ENCODE measurements around the gene SH3YL1. TPM values are rescaled to one million over a fixed set of nuclear protein-coding genes. Genes with fewer than 3 reads are reported as not detected.

Gene SH3YL1
- total RNA-seq, 4 donors from 2014 or later = 14.9 to 31.4 (median 26.7) TPM

DNA sequence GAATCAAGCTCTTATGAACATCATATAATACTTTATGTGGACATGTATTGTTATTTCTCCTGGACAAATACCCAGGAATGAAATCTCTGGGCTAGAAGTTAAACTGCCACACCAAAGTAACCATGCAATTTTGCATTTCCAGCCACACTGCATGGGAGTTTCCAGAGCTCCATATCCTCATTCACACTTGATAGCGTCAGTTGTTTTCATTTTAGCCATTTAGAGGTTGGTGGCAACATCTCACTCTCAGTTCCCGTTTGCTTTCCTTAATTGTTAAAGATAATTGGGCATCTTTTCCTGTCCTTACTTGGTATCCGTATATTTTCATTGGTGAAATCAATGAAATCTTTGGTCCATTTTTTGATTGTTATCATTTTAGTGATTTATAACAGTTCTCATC, 47.8 kb downstream of the SH3YL1 start:
- WGBS, 2 donors (ENCODE audit: low coverage in 1 of 2) = 65 to 95% methylated on average over 3 of the region's 3 CpGs
- H3K27me3 ChIP-seq = peaks cover 29% of the 10 kb centered on the region
- no peak for TF ChIP-seq EP300 (IDR thresholded peaks at IDR 0.05)
- TF ChIP-seq POLR2A (IDR thresholded peaks at IDR 0.05) = no peak
- TF ChIP-seq POLR2AphosphoS5 (IDR thresholded peaks at IDR 0.05) = no peak
- TF ChIP-seq, protein P1, sequence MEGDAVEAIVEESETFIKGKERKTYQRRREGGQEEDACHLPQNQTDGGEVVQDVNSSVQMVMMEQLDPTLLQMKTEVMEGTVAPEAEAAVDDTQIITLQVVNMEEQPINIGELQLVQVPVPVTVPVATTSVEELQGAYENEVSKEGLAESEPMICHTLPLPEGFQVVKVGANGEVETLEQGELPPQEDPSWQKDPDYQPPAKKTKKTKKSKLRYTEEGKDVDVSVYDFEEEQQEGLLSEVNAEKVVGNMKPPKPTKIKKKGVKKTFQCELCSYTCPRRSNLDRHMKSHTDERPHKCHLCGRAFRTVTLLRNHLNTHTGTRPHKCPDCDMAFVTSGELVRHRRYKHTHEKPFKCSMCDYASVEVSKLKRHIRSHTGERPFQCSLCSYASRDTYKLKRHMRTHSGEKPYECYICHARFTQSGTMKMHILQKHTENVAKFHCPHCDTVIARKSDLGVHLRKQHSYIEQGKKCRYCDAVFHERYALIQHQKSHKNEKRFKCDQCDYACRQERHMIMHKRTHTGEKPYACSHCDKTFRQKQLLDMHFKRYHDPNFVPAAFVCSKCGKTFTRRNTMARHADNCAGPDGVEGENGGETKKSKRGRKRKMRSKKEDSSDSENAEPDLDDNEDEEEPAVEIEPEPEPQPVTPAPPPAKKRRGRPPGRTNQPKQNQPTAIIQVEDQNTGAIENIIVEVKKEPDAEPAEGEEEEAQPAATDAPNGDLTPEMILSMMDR (IDR thresholded peaks at IDR 0.05) = no peak
- no peak overlapping the region for H3K4me3 ChIP-seq
- H3K9me3 ChIP-seq = peaks cover 0 to 8% (median 0%) of the 10 kb centered on the region in 3 donors
- H3K4me1 ChIP-seq = no peaks in the 10 kb centered on the region
- ATAC-seq = no peak
- H3K36me3 ChIP-seq = peaks cover 0 to 35% of the 10 kb centered on the region in 2 donors
- no peak overlapping the region for H3K27ac ChIP-seq

DNA sequence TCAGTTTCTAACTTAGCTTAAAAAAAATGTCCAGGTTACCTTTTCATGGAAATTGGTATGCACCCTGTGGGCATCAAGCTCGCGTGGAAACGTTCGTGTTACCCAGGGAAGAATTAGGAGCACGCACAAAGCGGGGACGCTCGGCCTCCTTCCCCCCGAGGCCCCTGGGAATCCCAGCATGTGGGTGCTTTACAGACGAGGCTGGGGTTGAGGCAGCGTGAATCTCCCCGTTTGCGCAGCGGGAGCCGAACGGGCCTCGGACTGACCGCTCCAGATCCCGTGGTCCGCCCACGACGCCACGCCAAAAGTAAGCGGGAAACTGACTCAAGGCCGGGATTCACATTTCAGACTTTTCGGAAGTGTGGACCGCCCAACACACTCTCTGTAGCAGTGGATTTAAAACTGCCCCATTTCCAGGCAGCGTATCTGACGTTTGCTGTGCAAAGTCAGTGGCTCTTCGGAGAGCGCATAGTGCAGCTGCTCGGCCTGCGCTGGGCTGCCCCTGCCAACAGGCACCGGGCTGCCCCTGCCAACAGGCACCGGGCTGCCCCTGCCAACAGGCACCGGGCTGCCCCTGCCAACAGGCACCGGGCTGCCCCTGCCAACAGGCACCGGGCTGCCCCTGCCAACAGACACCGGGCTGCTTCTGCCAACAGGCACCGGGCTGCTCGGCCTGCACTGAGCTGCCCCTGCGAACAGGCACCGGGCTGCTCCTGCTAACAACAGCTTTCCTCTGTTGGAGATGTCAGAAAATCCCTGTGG, 49.7 kb downstream of the SH3YL1 start:
- TF ChIP-seq EP300 (IDR thresholded peaks at IDR 0.05) = no peak
- no peak for TF ChIP-seq POLR2AphosphoS5 (IDR thresholded peaks at IDR 0.05)
- TF ChIP-seq, protein P1 (IDR thresholded peaks at IDR 0.05) = no peak
- no peak for TF ChIP-seq POLR2A (IDR thresholded peaks at IDR 0.05)
- Histone ChIP-seq H3K36me3 (peaks cover 0 to 21% of the 10 kb centered on the region in 2 donors), H3K4me1 (no peaks in the 10 kb centered on the region), H3K4me3 (no peak overlapping the region), H3K9me3 (peaks cover 0 to 8% (median 0%) of the 10 kb centered on the region in 3 donors), H3K27me3 (peaks cover 48% of the 10 kb centered on the region), H3K27ac (no peak overlapping the region)
- ATAC-seq = no peak
- WGBS, 2 donors (ENCODE audit: low coverage in 1 of 2) = 80 to 93% methylated on average over 7 to 10 of the region's 43 CpGs

DNA sequence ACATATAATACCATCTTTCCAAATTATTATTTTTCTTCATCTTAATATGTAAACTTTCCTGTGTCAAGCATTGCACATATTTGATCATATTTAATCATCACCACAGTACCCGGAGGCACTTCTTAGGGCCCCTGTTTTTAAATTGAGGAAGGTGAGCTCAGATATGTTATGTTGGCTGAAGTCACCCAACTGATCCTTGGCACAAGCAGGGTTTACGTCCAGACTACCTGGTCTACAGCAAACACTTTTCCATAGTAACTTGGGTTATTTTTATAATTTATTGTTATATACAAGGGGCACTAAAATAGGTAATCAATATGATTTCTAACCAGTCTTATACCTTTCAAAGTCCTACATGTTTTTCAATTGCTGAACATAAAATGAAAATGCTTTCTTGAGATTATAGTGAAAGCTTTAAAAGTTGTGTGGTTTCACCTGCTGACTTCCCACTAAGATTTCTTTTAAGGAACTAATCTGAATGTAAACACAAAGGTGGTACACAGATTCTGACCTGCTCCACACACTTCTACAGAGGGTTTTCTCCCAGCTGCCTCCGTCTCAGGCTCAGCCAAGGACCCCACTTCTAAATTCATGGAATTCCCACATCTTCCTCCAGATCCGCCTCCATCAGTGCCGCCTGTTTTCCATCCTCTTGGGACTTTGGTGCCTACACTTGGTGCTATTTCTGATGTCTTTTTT, 52.2 kb downstream of the SH3YL1 start:
- no peak for ATAC-seq

DNA sequence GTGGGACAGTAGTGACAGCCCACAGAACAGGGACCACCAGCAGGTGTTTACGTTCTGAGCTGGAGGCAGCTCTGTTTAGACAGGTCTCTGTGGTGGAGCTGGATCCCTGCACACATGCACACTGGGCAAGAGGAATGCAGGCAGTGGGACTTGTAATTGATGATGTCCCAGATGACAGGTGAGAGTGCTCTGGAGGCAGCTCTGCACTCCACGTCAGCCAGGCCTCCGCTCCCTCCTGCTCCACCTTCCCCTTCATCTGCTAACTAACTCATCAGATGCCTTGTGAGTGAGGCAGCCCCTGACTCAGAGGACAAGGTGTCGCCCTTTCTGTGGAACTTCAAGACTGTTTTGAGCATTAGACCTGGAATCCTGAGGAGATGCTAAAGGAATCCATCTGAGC, 53.2 kb downstream of the SH3YL1 start:
- 30% methylated on average over 2 of the region's 4 CpGs; no CpG with 5 or more reads in 1 of the 2 donors for WGBS, 2 donors (ENCODE audit: low coverage in 1 of 2)
- Histone ChIP-seq H3K36me3 (no peaks in the 10 kb centered on the region), H3K27ac (no peak overlapping the region), H3K4me1 (no peaks in the 10 kb centered on the region), H3K4me3 (no peak overlapping the region), H3K27me3 (peaks cover 61% of the 10 kb centered on the region), H3K9me3 (peaks cover 0 to 8% (median 0%) of the 10 kb centered on the region in 3 donors)
- TF ChIP-seq, protein P1 (IDR thresholded peaks at IDR 0.05) = no peak
- TF ChIP-seq POLR2AphosphoS5 (IDR thresholded peaks at IDR 0.05) (no peak), EP300 (IDR thresholded peaks at IDR 0.05) (no peak), POLR2A (IDR thresholded peaks at IDR 0.05) (no peak)
- ATAC-seq = no peak

More for the DNA sequence above, 52.2 kb downstream of the SH3YL1 start:
- Histone ChIP-seq H3K27me3 (peaks cover 61% of the 10 kb centered on the region), H3K4me3 (no peak overlapping the region), H3K9me3 (peaks cover 0 to 8% (median 0%) of the 10 kb centered on the region in 3 donors), H3K4me1 (no peaks in the 10 kb centered on the region), H3K36me3 (no peaks in the 10 kb centered on the region), H3K27ac (no peak overlapping the region)
- 82 to 84% methylated on average over 5 of the region's 5 CpGs for WGBS, 2 donors (ENCODE audit: low coverage in 1 of 2)
- TF ChIP-seq, protein P1 (IDR thresholded peaks at IDR 0.05) = no peak
- no peak for TF ChIP-seq EP300 (IDR thresholded peaks at IDR 0.05)
- no peak for TF ChIP-seq POLR2AphosphoS5 (IDR thresholded peaks at IDR 0.05)
- no peak for TF ChIP-seq POLR2A (IDR thresholded peaks at IDR 0.05)

Data from gastroesophageal sphincter (tissue), 4 donors.